HEK293 (cell line): ENCODE measurements around the gene TCF12.

ENCODE experiments used
- CTCF ChIA-PET: fragments of 350-600 bp; formaldehyde crosslinking; extraction: SDS; loops from one replicate; lab custom pipeline; 2021; ENCODE audit warnings: antibody characterized with exemption; lab: Yijun Ruan, JAX
- POLR2A ChIA-PET: fragments of 300-600 bp; formaldehyde crosslinking; extraction: SDS; loops from one replicate; lab custom pipeline; 2020; ENCODE audit warnings: antibody characterized with exemption, inconsistent platforms; lab: Yijun Ruan, JAX
- H3K27ac ChIP-seq: fragments of 200-500 bp; sonication (Bioruptor generic); 2 replicates; pipeline ENCODE4 v1.5.1; 2014; ENCODE audit warnings: low read depth, low read length, control low read depth, inconsistent platforms; ENCODE audit errors: extremely low read depth
- H3K36me3 ChIP-seq, 2 experiments: fragments of 200-500 bp in 1 of 2; sonication (Bioruptor generic) in 1 of 2; 1 replicate in 1 of 2; 2 replicates in 1 of 2; pipeline ENCODE4 v1.5.1; 2014 to 2017; ENCODE audit warnings: inconsistent platforms in 2 of 2, low read length in 2 of 2; ENCODE audit not compliant: control insufficient read depth in 2 of 2, insufficient read depth in 1 of 2
- H3K4me1 ChIP-seq: fragments of 200-500 bp; sonication (Bioruptor generic); 2 replicates; pipeline ENCODE4 v1.5.1; 2014; ENCODE audit warnings: mild to moderate bottlenecking, low read length, inconsistent platforms; ENCODE audit not compliant: control insufficient read depth, insufficient read depth
- H3K4me3 ChIP-seq: 2 replicates; pipeline ENCODE4 v1.5.1; 2011; ENCODE audit warnings: low read depth, mild to moderate bottlenecking, control low read depth, low read length, moderate library complexity
- H3K9me3 ChIP-seq: fragments of 200-500 bp; sonication (Bioruptor generic); 2 replicates; pipeline ENCODE4 v1.5.1; 2014; ENCODE audit warnings: low read depth, low read length, inconsistent platforms; ENCODE audit not compliant: control insufficient read depth, insufficient read depth
- GLI2 ChIP-seq: fragments of 450-650 bp; formaldehyde crosslinking; IDR thresholded peaks from 2 replicates; pipeline ENCODE4; 2017; ENCODE audit warnings: missing biosample characterization, missing genetic modification characterization, low read depth, borderline replicate concordance
- HOXC10 ChIP-seq: sonication (generic); formaldehyde crosslinking; IDR thresholded peaks from 2 replicates; pipeline ENCODE4 v1.8.1; 2023; ENCODE audit warnings: mild to moderate bottlenecking, missing genetic modification reagents
- IKZF3 ChIP-seq: fragments of 450-650 bp; IDR thresholded peaks from 2 replicates; pipeline ENCODE4 v1.5.0; 2018; ENCODE audit warnings: missing biosample characterization, mild to moderate bottlenecking, missing genetic modification characterization, moderate library complexity
- KLF16 ChIP-seq: fragments of 450-650 bp; formaldehyde crosslinking; IDR thresholded peaks from 2 replicates; pipeline ENCODE4 v1.5.1; 2017; ENCODE audit warnings: missing biosample characterization, missing genetic modification characterization
- SCRT1 ChIP-seq: fragments of 450-650 bp; formaldehyde crosslinking; IDR thresholded peaks from 2 replicates; pipeline ENCODE4 v1.5.1; 2016; ENCODE audit warnings: missing biosample characterization, missing genetic modification characterization, borderline replicate concordance
- SP7 ChIP-seq: fragments of 450-650 bp; formaldehyde crosslinking; IDR thresholded peaks from 2 replicates; pipeline ENCODE4 v1.5.1; 2016; ENCODE audit warnings: missing biosample characterization, missing genetic modification characterization
- ZNF112 ChIP-seq: fragments of 450-650 bp; formaldehyde crosslinking; IDR thresholded peaks from 2 replicates; pipeline ENCODE4 v1.5.0; 2017; ENCODE audit warnings: missing biosample characterization, missing genetic modification characterization
- ZNF121 ChIP-seq: fragments of 450-650 bp; formaldehyde crosslinking; IDR thresholded peaks from 2 replicates; pipeline ENCODE4 v1.5.1; 2016; ENCODE audit warnings: missing biosample characterization, missing genetic modification characterization
- ZNF24 ChIP-seq: fragments of 450-650 bp; formaldehyde crosslinking; IDR thresholded peaks from 2 replicates; pipeline ENCODE4 v1.5.1; 2016; ENCODE audit warnings: missing biosample characterization, missing genetic modification characterization
- ZNF292 ChIP-seq: fragments of 450-650 bp; formaldehyde crosslinking; IDR thresholded peaks from 2 replicates; pipeline ENCODE4 v1.5.1; 2016; ENCODE audit warnings: low read depth, missing biosample characterization, missing genetic modification characterization, borderline replicate concordance
- ZNF48 ChIP-seq: fragments of 450-650 bp; formaldehyde crosslinking; IDR thresholded peaks from 2 replicates; pipeline ENCODE4 v1.5.1; 2016; ENCODE audit warnings: missing biosample characterization, missing genetic modification characterization
- ZNF600 ChIP-seq: fragments of 450-650 bp; formaldehyde crosslinking; IDR thresholded peaks from 2 replicates; pipeline ENCODE4 v1.5.1; 2016; ENCODE audit warnings: missing biosample characterization, missing genetic modification characterization
- ZNF660 ChIP-seq: fragments of 450-650 bp; IDR thresholded peaks from 2 replicates; pipeline ENCODE4 v1.5.1; 2018; ENCODE audit warnings: missing biosample characterization, mild to moderate bottlenecking, missing genetic modification characterization
- ZNF747 ChIP-seq: fragments of 450-650 bp; formaldehyde crosslinking; IDR thresholded peaks from 2 replicates; pipeline ENCODE4 v1.5.1; 2016; ENCODE audit warnings: missing biosample characterization, missing genetic modification characterization
- ZNF76 ChIP-seq: fragments of 450-650 bp; formaldehyde crosslinking; IDR thresholded peaks from 2 replicates; pipeline ENCODE4; 2016; ENCODE audit warnings: low read depth, missing biosample characterization, missing genetic modification characterization, borderline replicate concordance
- ZNF791 ChIP-seq: fragments of 450-650 bp; formaldehyde crosslinking; IDR thresholded peaks from 2 replicates; pipeline ENCODE4 v1.5.1; 2016; ENCODE audit warnings: missing biosample characterization, missing genetic modification characterization
- ZXDB ChIP-seq: fragments of 450-650 bp; formaldehyde crosslinking; IDR thresholded peaks from 2 replicates; pipeline ENCODE4 v1.5.1; 2016; ENCODE audit warnings: missing biosample characterization, missing genetic modification characterization
- TF ChIP-seq, protein P1 (sequence below): fragments of 450-650 bp; formaldehyde crosslinking; IDR thresholded peaks from 2 replicates; pipeline ENCODE4 v1.5.1; 2017; ENCODE audit warnings: missing biosample characterization, missing genetic modification characterization
- TF ChIP-seq, protein P2 (sequence below): fragments of 450-650 bp; formaldehyde crosslinking; conservative IDR thresholded peaks from 2 replicates; pipeline ENCODE4 v1.5.1; 2016; ENCODE audit warnings: low read depth, missing biosample characterization, missing genetic modification characterization
- TF ChIP-seq, protein P3 (sequence below): fragments of 450-650 bp; formaldehyde crosslinking; IDR thresholded peaks from 2 replicates; pipeline ENCODE4 v1.5.1; 2017; ENCODE audit warnings: missing biosample characterization, missing genetic modification characterization
- TF ChIP-seq, protein P4 (sequence below): fragments of 450-650 bp; formaldehyde crosslinking; IDR thresholded peaks from 2 replicates; pipeline ENCODE4 v1.5.1; 2016; ENCODE audit warnings: missing biosample characterization, missing genetic modification characterization
- TF ChIP-seq, protein P5 (sequence below): fragments of 450-650 bp; formaldehyde crosslinking; IDR thresholded peaks from 2 replicates; pipeline ENCODE4 v1.5.1; 2016; ENCODE audit warnings: missing biosample characterization, missing genetic modification characterization

Gene TCF12

DNA sequence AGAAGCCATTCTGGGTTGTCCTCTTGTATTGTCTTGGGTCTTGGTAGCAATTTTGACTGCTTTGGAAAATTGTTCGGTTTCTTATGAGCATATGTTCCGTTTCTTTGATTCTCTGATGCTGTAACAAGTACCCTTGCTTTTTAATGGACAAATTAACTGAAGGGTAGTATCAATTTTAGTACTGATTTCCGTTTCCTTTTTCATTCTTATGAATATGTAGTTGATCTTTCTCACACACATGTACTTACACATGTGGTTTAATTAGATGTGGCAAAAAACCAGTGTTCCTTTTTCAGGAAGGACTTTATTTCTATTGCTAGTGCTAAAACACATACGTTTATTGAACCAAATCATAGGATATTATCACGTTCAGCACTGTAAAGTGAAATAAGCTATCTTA lies 119.1 kb downstream of the TCF12 start:
- Histone ChIP-seq H3K27ac (no peak overlapping the region), H3K9me3 (no peaks in the 10 kb centered on the region), H3K4me3 (no peak overlapping the region), H3K36me3 (no peaks in the 10 kb centered on the region), H3K4me1 (peaks cover 17% of the 10 kb centered on the region)
- TF ChIP-seq SP7 (tag by site-specific recombination): no peak
- no peak for TF ChIP-seq SCRT1 (tag by site-specific recombination)
- TF ChIP-seq, protein P1, sequence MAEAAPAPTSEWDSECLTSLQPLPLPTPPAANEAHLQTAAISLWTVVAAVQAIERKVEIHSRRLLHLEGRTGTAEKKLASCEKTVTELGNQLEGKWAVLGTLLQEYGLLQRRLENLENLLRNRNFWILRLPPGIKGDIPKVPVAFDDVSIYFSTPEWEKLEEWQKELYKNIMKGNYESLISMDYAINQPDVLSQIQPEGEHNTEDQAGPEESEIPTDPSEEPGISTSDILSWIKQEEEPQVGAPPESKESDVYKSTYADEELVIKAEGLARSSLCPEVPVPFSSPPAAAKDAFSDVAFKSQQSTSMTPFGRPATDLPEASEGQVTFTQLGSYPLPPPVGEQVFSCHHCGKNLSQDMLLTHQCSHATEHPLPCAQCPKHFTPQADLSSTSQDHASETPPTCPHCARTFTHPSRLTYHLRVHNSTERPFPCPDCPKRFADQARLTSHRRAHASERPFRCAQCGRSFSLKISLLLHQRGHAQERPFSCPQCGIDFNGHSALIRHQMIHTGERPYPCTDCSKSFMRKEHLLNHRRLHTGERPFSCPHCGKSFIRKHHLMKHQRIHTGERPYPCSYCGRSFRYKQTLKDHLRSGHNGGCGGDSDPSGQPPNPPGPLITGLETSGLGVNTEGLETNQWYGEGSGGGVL (tag by site-specific recombination): no peak
- no peak for TF ChIP-seq ZNF600 (tag by site-specific recombination)
- TF ChIP-seq ZNF791 (tag by site-specific recombination): no peak
- TF ChIP-seq, protein P2, sequence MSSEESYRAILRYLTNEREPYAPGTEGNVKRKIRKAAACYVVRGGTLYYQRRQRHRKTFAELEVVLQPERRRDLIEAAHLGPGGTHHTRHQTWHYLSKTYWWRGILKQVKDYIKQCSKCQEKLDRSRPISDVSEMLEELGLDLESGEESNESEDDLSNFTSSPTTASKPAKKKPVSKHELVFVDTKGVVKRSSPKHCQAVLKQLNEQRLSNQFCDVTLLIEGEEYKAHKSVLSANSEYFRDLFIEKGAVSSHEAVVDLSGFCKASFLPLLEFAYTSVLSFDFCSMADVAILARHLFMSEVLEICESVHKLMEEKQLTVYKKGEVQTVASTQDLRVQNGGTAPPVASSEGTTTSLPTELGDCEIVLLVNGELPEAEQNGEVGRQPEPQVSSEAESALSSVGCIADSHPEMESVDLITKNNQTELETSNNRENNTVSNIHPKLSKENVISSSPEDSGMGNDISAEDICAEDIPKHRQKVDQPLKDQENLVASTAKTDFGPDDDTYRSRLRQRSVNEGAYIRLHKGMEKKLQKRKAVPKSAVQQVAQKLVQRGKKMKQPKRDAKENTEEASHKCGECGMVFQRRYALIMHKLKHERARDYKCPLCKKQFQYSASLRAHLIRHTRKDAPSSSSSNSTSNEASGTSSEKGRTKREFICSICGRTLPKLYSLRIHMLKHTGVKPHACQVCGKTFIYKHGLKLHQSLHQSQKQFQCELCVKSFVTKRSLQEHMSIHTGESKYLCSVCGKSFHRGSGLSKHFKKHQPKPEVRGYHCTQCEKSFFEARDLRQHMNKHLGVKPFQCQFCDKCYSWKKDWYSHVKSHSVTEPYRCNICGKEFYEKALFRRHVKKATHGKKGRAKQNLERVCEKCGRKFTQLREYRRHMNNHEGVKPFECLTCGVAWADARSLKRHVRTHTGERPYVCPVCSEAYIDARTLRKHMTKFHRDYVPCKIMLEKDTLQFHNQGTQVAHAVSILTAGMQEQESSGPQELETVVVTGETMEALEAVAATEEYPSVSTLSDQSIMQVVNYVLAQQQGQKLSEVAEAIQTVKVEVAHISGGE: no peak
- TF ChIP-seq ZNF660 (tag by site-specific recombination): no peak
- no peak for TF ChIP-seq GLI2
- TF ChIP-seq, protein P3, sequence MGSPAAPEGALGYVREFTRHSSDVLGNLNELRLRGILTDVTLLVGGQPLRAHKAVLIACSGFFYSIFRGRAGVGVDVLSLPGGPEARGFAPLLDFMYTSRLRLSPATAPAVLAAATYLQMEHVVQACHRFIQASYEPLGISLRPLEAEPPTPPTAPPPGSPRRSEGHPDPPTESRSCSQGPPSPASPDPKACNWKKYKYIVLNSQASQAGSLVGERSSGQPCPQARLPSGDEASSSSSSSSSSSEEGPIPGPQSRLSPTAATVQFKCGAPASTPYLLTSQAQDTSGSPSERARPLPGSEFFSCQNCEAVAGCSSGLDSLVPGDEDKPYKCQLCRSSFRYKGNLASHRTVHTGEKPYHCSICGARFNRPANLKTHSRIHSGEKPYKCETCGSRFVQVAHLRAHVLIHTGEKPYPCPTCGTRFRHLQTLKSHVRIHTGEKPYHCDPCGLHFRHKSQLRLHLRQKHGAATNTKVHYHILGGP (tag by site-specific recombination): no peak
- ChIA-PET POLR2A (no interaction called here), CTCF (no interaction called here)

DNA sequence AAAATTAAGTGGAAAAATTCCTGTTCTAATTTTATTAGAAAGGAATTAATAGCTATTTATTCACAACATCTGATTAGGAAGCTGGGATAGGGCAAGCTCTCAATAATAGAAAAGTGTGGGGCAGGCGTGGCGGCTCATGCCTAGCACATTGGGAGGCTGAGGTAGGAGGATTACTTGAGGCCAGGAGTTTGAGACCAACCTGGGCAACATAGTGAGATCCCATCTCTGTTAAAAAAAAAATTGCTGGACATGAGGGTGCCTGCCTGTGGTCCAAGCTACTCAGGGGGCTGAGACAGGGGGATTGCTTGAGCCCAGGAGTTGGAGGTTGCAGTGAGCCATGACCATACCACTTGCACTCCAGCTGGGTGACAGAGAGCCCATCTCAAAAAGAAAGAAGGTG lies 119.6 kb downstream of the TCF12 start:
- Histone ChIP-seq H3K4me1 (peaks cover 17% of the 10 kb centered on the region), H3K36me3 (no peaks in the 10 kb centered on the region), H3K9me3 (no peaks in the 10 kb centered on the region), H3K27ac (no peak overlapping the region), H3K4me3 (no peak overlapping the region)
- CTCF ChIA-PET: no interaction called here
- TF ChIP-seq, protein P4, sequence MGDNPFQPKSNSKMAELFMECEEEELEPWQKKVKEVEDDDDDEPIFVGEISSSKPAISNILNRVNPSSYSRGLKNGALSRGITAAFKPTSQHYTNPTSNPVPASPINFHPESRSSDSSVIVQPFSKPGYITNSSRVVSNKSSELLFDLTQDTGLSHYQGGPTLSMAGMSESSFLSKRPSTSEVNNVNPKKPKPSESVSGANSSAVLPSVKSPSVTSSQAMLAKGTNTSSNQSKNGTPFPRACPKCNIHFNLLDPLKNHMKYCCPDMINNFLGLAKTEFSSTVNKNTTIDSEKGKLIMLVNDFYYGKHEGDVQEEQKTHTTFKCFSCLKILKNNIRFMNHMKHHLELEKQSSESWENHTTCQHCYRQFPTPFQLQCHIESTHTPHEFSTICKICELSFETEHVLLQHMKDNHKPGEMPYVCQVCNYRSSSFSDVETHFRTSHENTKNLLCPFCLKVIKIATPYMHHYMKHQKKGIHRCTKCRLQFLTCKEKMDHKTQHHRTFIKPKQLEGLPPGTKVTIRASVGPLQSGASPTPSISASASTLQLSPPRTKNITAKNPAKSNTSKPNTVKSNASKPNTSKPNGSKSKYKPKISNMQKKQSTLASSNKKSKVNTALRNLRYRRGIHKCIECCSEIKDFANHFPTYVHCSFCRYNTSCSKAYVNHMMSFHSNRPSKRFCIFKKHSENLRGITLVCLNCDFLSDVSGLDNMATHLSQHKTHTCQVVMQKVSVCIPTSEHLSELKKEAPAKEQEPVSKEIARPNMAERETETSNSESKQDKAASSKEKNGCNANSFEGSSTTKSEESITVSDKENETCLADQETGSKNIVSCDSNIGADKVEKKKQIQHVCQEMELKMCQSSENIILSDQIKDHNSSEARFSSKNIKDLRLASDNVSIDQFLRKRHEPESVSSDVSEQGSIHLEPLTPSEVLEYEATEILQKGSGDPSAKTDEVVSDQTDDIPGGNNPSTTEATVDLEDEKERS (tag by site-specific recombination): no peak
- TF ChIP-seq ZNF121 (tag by site-specific recombination): 0 out of 2 replicates have a peak, but pooled peaks have one; percentile 38
- POLR2A ChIA-PET: no interaction called here

DNA sequence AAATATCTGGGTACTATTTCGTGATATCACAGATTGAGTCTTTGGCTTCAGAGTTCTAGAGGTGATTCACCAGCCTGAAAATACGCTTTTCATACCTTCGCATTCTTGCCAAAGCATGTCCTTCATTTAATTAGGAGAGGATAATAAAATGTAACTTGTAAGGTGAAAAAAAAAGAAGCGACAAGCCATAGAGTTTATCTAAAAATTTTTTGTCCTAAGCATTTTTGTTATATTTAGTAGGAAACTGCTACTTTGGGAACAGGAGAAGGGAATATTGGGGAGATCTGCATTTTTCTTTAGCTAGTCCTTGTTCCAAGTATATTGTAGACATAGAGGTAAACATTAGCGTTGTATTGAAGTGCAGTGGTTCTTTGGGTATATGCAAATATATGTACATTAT lies 120.1 kb downstream of the TCF12 start:
- Histone ChIP-seq H3K9me3 (no peaks in the 10 kb centered on the region), H3K36me3 (no peaks in the 10 kb centered on the region), H3K27ac (no peak overlapping the region), H3K4me1 (peaks cover 15% of the 10 kb centered on the region), H3K4me3 (no peak overlapping the region)
- ChIA-PET CTCF (no interaction called here), POLR2A (no interaction called here)
- TF ChIP-seq KLF16 (tag by site-specific recombination): no peak
- TF ChIP-seq, protein P5, sequence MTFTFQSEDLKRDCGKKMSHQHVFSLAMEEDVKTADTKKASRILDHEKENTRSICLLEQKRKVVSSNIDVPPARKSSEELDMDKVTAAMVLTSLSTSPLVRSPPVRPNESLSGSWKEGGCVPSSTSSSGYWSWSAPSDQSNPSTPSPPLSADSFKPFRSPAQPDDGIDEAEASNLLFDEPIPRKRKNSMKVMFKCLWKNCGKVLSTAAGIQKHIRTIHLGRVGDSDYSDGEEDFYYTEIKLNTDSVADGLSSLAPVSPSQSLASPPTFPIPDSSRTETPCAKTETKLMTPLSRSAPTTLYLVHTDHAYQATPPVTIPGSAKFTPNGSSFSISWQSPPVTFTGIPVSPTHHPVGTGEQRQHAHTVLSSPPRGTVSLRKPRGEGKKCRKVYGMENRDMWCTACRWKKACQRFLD (tag by site-specific recombination): no peak
- TF ChIP-seq IKZF3 (tag by site-specific recombination): no peak
- TF ChIP-seq HOXC10 (CRISPR knock-in tag): no peak
- TF ChIP-seq ZNF292 (tag by site-specific recombination): no peak
- no peak for TF ChIP-seq ZNF747 (tag by site-specific recombination)
- no peak for TF ChIP-seq ZNF76 (tag by site-specific recombination)
- no peak for TF ChIP-seq ZNF24 (tag by site-specific recombination)
- TF ChIP-seq ZNF48 (tag by site-specific recombination): no peak
- TF ChIP-seq ZNF600 (tag by site-specific recombination): no peak
- TF ChIP-seq ZXDB (tag by site-specific recombination): no peak
- no peak for TF ChIP-seq ZNF112
- no peak for TF ChIP-seq SCRT1 (tag by site-specific recombination)
